Lung (tissue), 12 donors: Measurements from ENCODE around the gene IDH3G. TPM values are rescaled to one million over a fixed set of nuclear protein-coding genes. Genes with fewer than 3 reads are reported as not detected.
A peak's percentile ranks its signal among the peaks of the same experiment; 100 is the strongest.

Source experiments
- ATAC-seq: fragments of 200-7000 bp; cut with Tn5 transposase; one replicate; pipeline ENCODE4 v1.9.1; 2020; ENCODE audit warnings: moderate number of reproducible peaks; ENCODE audit not compliant: insufficient read depth, low FRiP score
- DNase-seq, 3 donors: peaks; one replicate each; pipeline ENCODE4 v3.0.0-alpha.2; 2013 to 2017
- H3K27ac ChIP-seq, 2 donors: one replicate each; pipeline ENCODE4 v1.5.1; 2013; ENCODE audit warnings: mild to moderate bottlenecking in 2 of 2, moderate library complexity in 2 of 2, control low read depth in 1 of 2, inconsistent platforms in 1 of 2, low read depth in 1 of 2, low read length in 1 of 2
- H3K27me3 ChIP-seq, 3 donors: one replicate each; pipeline ENCODE4 v1.5.1; 2013; ENCODE audit warnings: low read length in 2 of 3; ENCODE audit not compliant: control insufficient read depth in 3 of 3, insufficient read depth in 3 of 3
- H3K36me3 ChIP-seq, 4 donors: one replicate each; pipeline ENCODE4 v1.5.1; 2013; ENCODE audit warnings: low read length in 4 of 4, mild to moderate bottlenecking in 1 of 4, moderate library complexity in 1 of 4; ENCODE audit not compliant: control insufficient read depth in 4 of 4, insufficient read depth in 4 of 4
- H3K4me1 ChIP-seq, 5 donors: one replicate each; pipeline ENCODE4 v1.5.1; 2013; ENCODE audit warnings: low read length in 5 of 5, mild to moderate bottlenecking in 2 of 5, moderate library complexity in 1 of 5; ENCODE audit not compliant: control insufficient read depth in 5 of 5, insufficient read depth in 5 of 5
- H3K4me3 ChIP-seq: one replicate; pipeline ENCODE4 v1.5.1; 2013; ENCODE audit warnings: mild to moderate bottlenecking, control low read depth, moderate library complexity
- H3K9ac ChIP-seq, 2 donors: one replicate each; pipeline ENCODE4 v1.5.1; 2013; ENCODE audit warnings: low read length in 2 of 2, control low read depth in 1 of 2; ENCODE audit not compliant: insufficient read depth in 1 of 2
- H3K9me3 ChIP-seq, 4 donors: one replicate each; pipeline ENCODE4 v1.5.1; 2013; ENCODE audit warnings: low read length in 3 of 4, mild to moderate bottlenecking in 1 of 4, moderate library complexity in 1 of 4; ENCODE audit not compliant: control insufficient read depth in 4 of 4, insufficient read depth in 3 of 4
- CTCF ChIP-seq: IDR thresholded peaks from 2 replicates; pipeline ENCODE4 v1.5.1; 2012; ENCODE audit warnings: mild to moderate bottlenecking; ENCODE audit errors: control extremely low read depth, extremely low read depth
- WGBS, 2 donors: extraction: QIAGEN DNeasy Blood & Tissue Kit; methylation state at CpG; one replicate each; pipeline ENCODE4 v1.1.7; 2013; 5-methylcytosine and 5-hydroxymethylcytosine counted together
- polyA plus RNA-seq, 2 donors: library from polyadenylated mRNA; stranded (reverse); fragments of 200-250 nt; gene quantifications; one replicate each; pipeline ENCODE4 v1.2.1, GENCODE V29; 2013
- total RNA-seq, 2 donors: library from RNA; depleted of rRNA in 1 of 2; stranded (reverse); fragments of >200 nt in 1 of 2; gene quantifications; one replicate each; pipeline ENCODE4 v1.2.1, GENCODE V29; 2014 to 2021
- donor health status: control.
- donor health status: control.
- donor health status: Bipolar disorder and iron deficiency.
- donor health status: healthy.
- donor health status: DM: yes; HTN: yes; CAD: no.

IDH3G gene
- total and polyA plus RNA-seq, 4 donors: 30.4 to 65.5 (median 54.7) TPM

- ATAC-seq (no peak), DNase-seq (no peak)
- no peak for TF ChIP-seq CTCF
- no peak overlapping the region for H3K9ac ChIP-seq
- H3K9me3 ChIP-seq: peaks cover 0 to 4% (median 0%) of the 10 kb centered on the region in 4 donors
- no peaks in the 10 kb centered on the region for H3K27me3 ChIP-seq
- peaks cover 0 to 20% (median 2%) of the 10 kb centered on the region in 4 donors for H3K36me3 ChIP-seq
- peaks cover 0 to 4% (median 0%) of the 10 kb centered on the region in 5 donors for H3K4me1 ChIP-seq
- H3K27ac ChIP-seq: no peak overlapping the region
- WGBS, 2 donors: 64 to 75% methylated on average over 10 to 11 of the region's 11 CpGs
- no peak overlapping the region for H3K4me3 ChIP-seq
These were observed 11.9 kb downstream of the IDH3G start for GRCh38 chrX:153782313-153782712.

GRCh38 chrX:153781428-153782047, 12.6 kb downstream of the IDH3G start:
- Histone ChIP-seq H3K9ac (no peak overlapping the region), H3K27me3 (no peaks in the 10 kb centered on the region), H3K27ac (peak overlapping the region in 1 of 2 donors; percentile 69)

GRCh38 chrX:153780678-153781427, 13.3 kb downstream of the IDH3G start, which contains the start of gene SRPK3:
Gene SRPK3 (plus strand): TSS chrX:153781041. CDS start chrX:153781087, 46 bp downstream.
- Histone ChIP-seq H3K27me3 (no peaks in the 10 kb centered on the region), H3K9me3 (peaks cover 0 to under 1% (median 0%) of the 10 kb centered on the region in 4 donors), H3K4me1 (peaks cover 0 to 4% (median 0%) of the 10 kb centered on the region in 5 donors), H3K9ac (no peak within 1 kb of the TSS), H3K27ac (peak within 1 kb of the TSS in 1 of 2 donors; percentile 69), H3K36me3 (peaks cover 0 to 11% (median 0%) of the 10 kb centered on the region in 4 donors), H3K4me3 (no peak within 1 kb of the TSS)
- ATAC-seq (peak; percentile 19), DNase-seq (peak in 2 of 3 donors; percentile 27 to 32)
- no peak for TF ChIP-seq CTCF
- WGBS, 2 donors: 24 to 58% methylated on average over 16 to 52 of the region's 52 CpGs

More at GRCh38 chrX:153781428-153782047, 12.6 kb downstream of the IDH3G start:
- DNase-seq (peak in 1 of 3 donors; percentile 13), ATAC-seq (no peak)
- peaks cover 0 to 4% (median 0%) of the 10 kb centered on the region in 5 donors for H3K4me1 ChIP-seq
- peaks cover 0 to 17% (median 2%) of the 10 kb centered on the region in 4 donors for H3K36me3 ChIP-seq
- WGBS, 2 donors: 76% methylated on average over 10 to 24 of the region's 24 CpGs
- peaks cover 0 to 4% (median 0%) of the 10 kb centered on the region in 4 donors for H3K9me3 ChIP-seq
- no peak for TF ChIP-seq CTCF
- no peak overlapping the region for H3K4me3 ChIP-seq
